ENCODE measurements around the gene KCNIP1.
"Not testable (repeated sequence)": the region's sequence is repeated elsewhere in the genome, so short reads cannot be mapped to it uniquely, and the experiment has no call there.

Gene KCNIP1

GRCh38 chr5:170757669-170758068 is 253.8 kb downstream of the KCNIP1 start:
- Histone ChIP-seq H3K36me3 (no peaks in the 10 kb centered on the region), H3K4me1 (peaks cover 5% of the 10 kb centered on the region; the same call in 1 of the 2 replicates), H3K9me3 (no peaks in the 10 kb centered on the region), H3K4me3 (ENCODE audit: low read depth, low read length) (no peak overlapping the region), H3K27me3 (no peaks in the 10 kb centered on the region)
- DNase-seq: no peak
- TF ChIP-seq CTCF (IDR thresholded peaks at IDR 0.05; ENCODE audit: low read depth, low read length): no peak

- Histone ChIP-seq H3K36me3 (no peaks in the 10 kb centered on the region), H3K9me3 (no peaks in the 10 kb centered on the region), H3K4me1 (peaks cover 5% of the 10 kb centered on the region; the same call in 1 of the 2 replicates), H3K27me3 (no peaks in the 10 kb centered on the region), H3K4me3 (ENCODE audit: low read depth, low read length) (no peak overlapping the region)
- TF ChIP-seq CTCF (IDR thresholded peaks at IDR 0.05; ENCODE audit: low read depth, low read length): no peak
- DNase-seq: no peak
These were observed 254.7 kb downstream of the KCNIP1 start for GRCh38 chr5:170758481-170758880.

GRCh38 chr5:170760113-170760512 is 256.3 kb downstream of the KCNIP1 start:
- peak; percentile 25 for DNase-seq
- Histone ChIP-seq H3K36me3 (no peaks in the 10 kb centered on the region), H3K4me3 (ENCODE audit: low read depth, low read length) (no peak overlapping the region), H3K4me1 (peaks cover 5% of the 10 kb centered on the region; the same call in 1 of the 2 replicates), H3K9me3 (no peaks in the 10 kb centered on the region), H3K27me3 (no peaks in the 10 kb centered on the region)
- TF ChIP-seq CTCF (IDR thresholded peaks at IDR 0.05; ENCODE audit: low read depth, low read length): no peak

- Histone ChIP-seq H3K4me1 (no peaks in the 10 kb centered on the region), H3K4me3 (ENCODE audit: low read depth, low read length) (no peak overlapping the region), H3K36me3 (no peaks in the 10 kb centered on the region), H3K9me3 (no peaks in the 10 kb centered on the region), H3K27me3 (no peaks in the 10 kb centered on the region)
- TF ChIP-seq CTCF (IDR thresholded peaks at IDR 0.05; ENCODE audit: low read depth, low read length): no peak
- no peak for DNase-seq
These were observed 257.4 kb downstream of the KCNIP1 start for GRCh38 chr5:170761048-170761707.

GRCh38 chr5:170761708-170762066 is 257.9 kb downstream of the KCNIP1 start:
- H3K36me3 ChIP-seq: no peaks in the 10 kb centered on the region
- DNase-seq: no peak
- no peaks in the 10 kb centered on the region for H3K4me1 ChIP-seq
- H3K4me3 ChIP-seq (ENCODE audit: low read depth, low read length): no peak overlapping the region
- H3K9me3 ChIP-seq: no peaks in the 10 kb centered on the region
- H3K27me3 ChIP-seq: no peaks in the 10 kb centered on the region
- TF ChIP-seq CTCF (IDR thresholded peaks at IDR 0.05; ENCODE audit: low read depth, low read length): no peak

GRCh38 chr5:170762298-170762697 is 258.5 kb downstream of the KCNIP1 start:
- not testable (repeated sequence) for H3K4me3 ChIP-seq (ENCODE audit: low read depth, low read length); H3K9me3 ChIP-seq; H3K4me1 ChIP-seq

GRCh38 chr5:170765868-170766267 is 262.0 kb downstream of the KCNIP1 start:
- not testable (repeated sequence) for H3K27me3 ChIP-seq; H3K4me1 ChIP-seq; H3K4me3 ChIP-seq (ENCODE audit: low read depth, low read length); H3K36me3 ChIP-seq; DNase-seq; H3K9me3 ChIP-seq

More at GRCh38 chr5:170762298-170762697, 258.5 kb downstream of the KCNIP1 start:
- H3K36me3 ChIP-seq, DNase-seq, H3K27me3 ChIP-seq: not testable (repeated sequence)

Measured in BE2C (cell line).